Activated naive CD8-positive, alpha-beta T cell (primary cell): ENCODE measurements around the gene MANF.

Source experiments
- H3K27ac Mint-ChIP-seq: one replicate; pipeline ENCODE4 v1.8.0; 2021; ENCODE audit warnings: mixed read lengths
- H3K27me3 Mint-ChIP-seq: one replicate; pipeline ENCODE4 v1.8.0; 2021; ENCODE audit warnings: mixed read lengths
- H3K36me3 Mint-ChIP-seq: one replicate; pipeline ENCODE4 v1.8.0; 2021; ENCODE audit warnings: mixed read lengths
- H3K4me1 Mint-ChIP-seq: one replicate; pipeline ENCODE4 v1.8.0; 2021; ENCODE audit warnings: low read depth, mixed read lengths
- H3K4me3 Mint-ChIP-seq: one replicate; pipeline ENCODE4 v1.8.0; 2021; ENCODE audit warnings: mild to moderate bottlenecking, mixed read lengths
- H3K9me3 Mint-ChIP-seq: one replicate; pipeline ENCODE4 v1.8.0; 2021; ENCODE audit warnings: low read depth, mixed read lengths

MANF gene

GRCh38 chr3:51408813-51409212, 23.7 kb downstream of the MANF start:
- H3K4me3 Mint-ChIP-seq = no peak overlapping the region
- no peaks in the 10 kb centered on the region for H3K9me3 Mint-ChIP-seq
- no peaks in the 10 kb centered on the region for H3K27me3 Mint-ChIP-seq
- peaks cover 30% of the 10 kb centered on the region for H3K4me1 Mint-ChIP-seq
- peaks cover 4% of the 10 kb centered on the region for H3K36me3 Mint-ChIP-seq
- no peak overlapping the region for H3K27ac Mint-ChIP-seq

- H3K4me3 Mint-ChIP-seq = no peak overlapping the region
- H3K27ac Mint-ChIP-seq = no peak overlapping the region
- no peaks in the 10 kb centered on the region for H3K9me3 Mint-ChIP-seq
- H3K36me3 Mint-ChIP-seq = no peaks in the 10 kb centered on the region
- H3K4me1 Mint-ChIP-seq = no peaks in the 10 kb centered on the region
- H3K27me3 Mint-ChIP-seq = no peaks in the 10 kb centered on the region
These were observed 37.1 kb downstream of the MANF start for GRCh38 chr3:51422211-51422610.

DNA sequence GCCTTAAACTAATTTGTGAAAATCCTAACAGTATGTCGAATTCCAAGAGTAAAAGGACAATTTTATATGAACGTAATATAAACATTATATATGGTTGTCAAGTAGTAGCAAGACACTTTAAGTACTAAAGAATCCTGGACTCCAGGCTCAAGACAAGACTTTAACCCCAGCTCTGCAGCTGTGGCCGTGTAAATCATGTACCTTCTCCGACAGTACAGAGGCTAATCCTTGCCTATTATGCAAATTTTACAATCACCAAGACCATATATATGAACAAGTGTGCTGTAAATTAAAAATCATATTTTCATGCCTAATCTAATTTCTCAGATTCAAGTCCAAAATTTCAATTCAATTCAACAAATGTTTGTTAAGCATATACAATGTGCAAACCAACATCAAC, 41.8 kb downstream of the MANF start:
- no peak overlapping the region for H3K4me3 Mint-ChIP-seq
- H3K4me1 Mint-ChIP-seq = no peaks in the 10 kb centered on the region
- H3K36me3 Mint-ChIP-seq = no peaks in the 10 kb centered on the region
- no peaks in the 10 kb centered on the region for H3K27me3 Mint-ChIP-seq
- no peaks in the 10 kb centered on the region for H3K9me3 Mint-ChIP-seq
- H3K27ac Mint-ChIP-seq = no peak overlapping the region

- no peak overlapping the region for H3K27ac Mint-ChIP-seq
These were observed 44.0 kb downstream of the MANF start for GRCh38 chr3:51429138-51429537.

DNA sequence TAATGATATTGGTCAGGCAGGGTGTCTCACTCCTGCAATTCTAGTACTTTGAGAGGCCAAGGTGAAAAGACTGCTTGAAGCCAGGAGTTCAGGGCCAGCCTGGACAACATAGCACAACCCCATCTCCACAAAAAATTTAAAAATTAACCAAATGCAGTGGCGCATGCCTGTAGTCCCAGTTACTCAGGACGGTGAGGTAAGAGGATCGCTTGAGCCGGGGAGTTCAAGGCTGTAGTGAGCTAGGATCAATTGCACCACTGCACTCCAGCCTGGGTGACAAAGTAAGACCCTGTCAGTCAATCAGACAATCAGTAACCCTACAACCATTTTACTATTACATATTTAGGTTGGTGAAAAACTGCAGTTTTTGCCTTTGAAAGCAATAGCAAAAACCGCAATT, 49.0 kb downstream of the MANF start:
- H3K36me3 Mint-ChIP-seq = peaks cover 2% of the 10 kb centered on the region
- H3K9me3 Mint-ChIP-seq = no peaks in the 10 kb centered on the region
- H3K27me3 Mint-ChIP-seq = no peaks in the 10 kb centered on the region
- H3K4me1 Mint-ChIP-seq = peaks cover 7% of the 10 kb centered on the region
- no peak overlapping the region for H3K4me3 Mint-ChIP-seq
- H3K27ac Mint-ChIP-seq = no peak overlapping the region

More at GRCh38 chr3:51429138-51429537, 44.0 kb downstream of the MANF start:
- H3K9me3 Mint-ChIP-seq = no peaks in the 10 kb centered on the region
- H3K36me3 Mint-ChIP-seq = no peaks in the 10 kb centered on the region
- H3K4me1 Mint-ChIP-seq = no peaks in the 10 kb centered on the region
- no peak overlapping the region for H3K4me3 Mint-ChIP-seq
- H3K27me3 Mint-ChIP-seq = no peaks in the 10 kb centered on the region

- Mint-ChIP-seq H3K27ac (no peak overlapping the region), H3K36me3 (peaks cover 2% of the 10 kb centered on the region), H3K9me3 (no peaks in the 10 kb centered on the region), H3K27me3 (no peaks in the 10 kb centered on the region), H3K4me1 (peaks cover 7% of the 10 kb centered on the region), H3K4me3 (no peak overlapping the region)
These were observed 49.7 kb downstream of the MANF start for GRCh38 chr3:51434746-51435327.

- Mint-ChIP-seq H3K36me3 (peaks cover 10% of the 10 kb centered on the region), H3K9me3 (no peaks in the 10 kb centered on the region), H3K4me3 (no peak overlapping the region), H3K4me1 (peaks cover 15% of the 10 kb centered on the region), H3K27me3 (no peaks in the 10 kb centered on the region), H3K27ac (no peak overlapping the region)
These were observed 52.0 kb downstream of the MANF start for GRCh38 chr3:51436998-51437639.
